CD4-positive, alpha-beta T cell treated with Interleukin-4 for 4 hours (primary cell): Measurements from ENCODE around the gene FGA.
A peak's percentile ranks its signal among the peaks of the same experiment; 100 is the strongest.

Source experiments
- DNase-seq: peaks from one replicate; pipeline ENCODE4 v3.0.0-alpha.2; 2020

FGA gene

DNA sequence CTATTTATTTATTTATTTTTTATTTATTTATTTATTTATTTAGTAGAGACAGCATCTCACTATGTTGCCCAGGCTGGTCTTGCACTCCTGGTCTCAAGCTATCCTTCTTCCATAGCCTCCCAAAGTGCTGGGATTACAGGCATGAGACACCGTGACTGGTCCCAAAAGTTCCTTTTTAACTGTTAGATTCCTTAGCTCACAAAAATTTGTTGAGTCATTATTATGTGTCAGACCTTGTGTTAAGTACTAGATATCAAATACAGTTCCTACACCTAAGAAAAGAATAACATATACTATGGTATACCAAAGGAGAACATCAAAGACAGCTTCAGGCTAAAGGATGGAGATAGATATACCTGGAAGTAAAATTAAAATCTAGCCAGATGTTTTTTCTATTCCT is 11.6 kb downstream of the FGA start:
- no peak for DNase-seq

DNA sequence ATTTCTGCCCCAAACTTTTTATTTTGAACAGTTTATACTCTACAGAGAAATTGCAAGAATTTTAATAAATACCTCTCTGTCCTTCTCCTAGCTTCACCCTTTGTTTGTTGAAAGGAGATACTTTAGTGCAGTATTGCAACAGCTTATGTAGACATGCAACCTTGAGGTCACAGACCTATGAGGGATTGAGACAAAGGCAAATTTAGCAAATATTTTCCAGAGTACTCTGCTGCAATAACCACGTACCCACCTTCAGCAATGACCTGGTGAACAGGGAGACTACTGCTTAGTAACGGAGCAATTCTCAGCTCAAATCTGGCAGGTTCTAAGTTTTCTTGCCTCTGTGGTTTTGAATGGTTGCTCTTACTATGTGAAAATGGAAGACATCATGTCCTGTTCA is 13.2 kb downstream of the FGA start:
- no peak for DNase-seq

DNA sequence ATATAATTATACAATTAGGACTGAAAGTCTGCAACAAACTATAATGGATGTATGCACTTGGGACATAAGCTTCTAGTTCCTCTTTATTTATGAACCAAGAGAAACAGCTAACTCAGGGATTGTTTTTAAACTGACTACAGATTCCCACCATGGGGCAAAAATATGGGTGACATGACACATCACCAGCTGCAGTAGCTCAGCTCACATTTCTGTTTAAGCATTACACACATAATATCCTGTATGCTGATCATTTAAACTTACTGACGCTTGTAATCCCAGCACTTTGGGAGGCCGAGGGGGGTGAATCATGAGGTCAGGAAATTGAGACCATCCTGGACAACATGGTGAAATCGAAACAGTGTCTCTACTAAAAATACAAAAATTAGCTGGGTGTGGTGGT is 16.2 kb downstream of the FGA start:
- DNase-seq: no peak

DNA sequence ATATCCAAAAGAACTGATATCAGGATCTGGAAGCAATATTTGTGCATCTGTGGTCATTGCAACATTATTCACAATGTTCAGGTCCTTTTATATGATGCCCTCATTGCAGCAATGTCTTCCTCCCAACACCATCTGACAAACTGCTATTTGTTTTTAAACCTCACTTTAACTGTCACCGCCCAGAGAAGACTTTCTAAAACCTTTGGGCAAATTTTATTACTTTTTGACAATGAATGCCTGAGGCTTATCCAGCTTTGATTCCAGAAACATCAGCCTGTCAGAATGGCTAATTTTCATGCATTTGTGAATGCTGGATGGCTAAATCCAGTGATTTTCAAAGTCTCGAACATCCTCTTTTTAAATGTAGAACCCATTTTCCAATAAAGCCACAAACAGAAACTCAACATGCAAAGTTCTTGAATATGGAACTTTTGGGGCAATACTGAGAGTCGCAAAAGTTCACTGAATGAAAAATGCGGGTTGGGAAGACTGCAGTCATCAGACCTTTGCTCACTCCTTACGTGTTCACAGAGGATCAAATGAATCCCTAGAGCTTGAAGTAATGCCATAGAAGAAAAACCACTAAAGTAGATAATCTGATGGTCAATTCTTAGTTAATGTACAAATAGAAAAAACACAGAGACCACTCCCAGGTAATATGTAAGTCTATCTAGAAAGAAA is 17.2 kb downstream of the FGA start:
- no peak for DNase-seq

DNA sequence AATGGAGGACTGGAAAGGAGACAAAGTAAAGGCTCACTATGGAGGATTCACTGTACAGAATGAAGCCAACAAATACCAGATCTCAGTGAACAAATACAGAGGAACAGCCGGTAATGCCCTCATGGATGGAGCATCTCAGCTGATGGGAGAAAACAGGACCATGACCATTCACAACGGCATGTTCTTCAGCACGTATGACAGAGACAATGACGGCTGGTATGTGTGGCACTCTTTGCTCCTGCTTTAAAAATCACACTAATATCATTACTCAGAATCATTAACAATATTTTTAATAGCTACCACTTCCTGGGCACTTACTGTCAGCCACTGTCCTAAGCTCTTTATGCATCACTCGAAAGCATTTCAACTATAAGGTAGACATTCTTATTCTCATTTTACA is 21.0 kb downstream of the FGA start:
- DNase-seq: no peak

DNA sequence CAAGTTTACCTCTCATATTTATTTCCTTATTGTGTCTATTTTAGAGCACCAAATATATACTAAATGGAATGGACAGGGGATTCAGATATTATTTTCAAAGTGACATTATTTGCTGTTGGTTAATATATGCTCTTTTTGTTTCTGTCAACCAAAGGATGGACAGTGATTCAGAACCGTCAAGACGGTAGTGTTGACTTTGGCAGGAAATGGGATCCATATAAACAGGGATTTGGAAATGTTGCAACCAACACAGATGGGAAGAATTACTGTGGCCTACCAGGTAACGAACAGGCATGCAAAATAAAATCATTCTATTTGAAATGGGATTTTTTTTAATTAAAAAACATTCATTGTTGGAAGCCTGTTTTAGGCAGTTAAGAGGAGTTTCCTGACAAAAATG is 21.5 kb downstream of the FGA start:
- no peak for DNase-seq

DNA sequence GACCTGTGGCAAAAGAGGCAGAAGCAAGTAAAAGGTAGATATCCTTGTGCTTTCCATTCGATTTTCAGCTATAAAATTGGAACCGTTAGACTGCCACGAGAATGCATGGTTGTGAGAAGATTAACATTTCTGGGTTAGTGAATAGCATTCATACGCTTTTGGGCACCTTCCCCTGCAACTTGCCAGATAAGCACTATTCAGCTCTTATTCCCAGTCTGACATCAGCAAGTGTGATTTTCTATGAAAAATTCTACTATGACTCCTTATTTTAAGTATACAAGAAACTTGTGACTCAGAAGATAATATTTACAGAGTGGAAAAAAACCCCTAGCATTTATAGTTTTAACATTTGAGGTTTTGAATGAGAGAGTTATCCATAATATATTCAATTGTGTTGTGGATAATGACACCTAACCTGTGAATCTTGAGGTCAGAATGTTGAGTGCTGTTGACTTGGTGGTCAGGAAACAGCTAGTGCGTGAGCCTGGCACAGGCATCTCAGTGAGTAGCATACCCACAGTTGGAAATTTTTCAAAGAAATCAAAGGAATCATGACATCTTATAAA is 23.8 kb downstream of the FGA start:
- DNase-seq: no peak

DNA sequence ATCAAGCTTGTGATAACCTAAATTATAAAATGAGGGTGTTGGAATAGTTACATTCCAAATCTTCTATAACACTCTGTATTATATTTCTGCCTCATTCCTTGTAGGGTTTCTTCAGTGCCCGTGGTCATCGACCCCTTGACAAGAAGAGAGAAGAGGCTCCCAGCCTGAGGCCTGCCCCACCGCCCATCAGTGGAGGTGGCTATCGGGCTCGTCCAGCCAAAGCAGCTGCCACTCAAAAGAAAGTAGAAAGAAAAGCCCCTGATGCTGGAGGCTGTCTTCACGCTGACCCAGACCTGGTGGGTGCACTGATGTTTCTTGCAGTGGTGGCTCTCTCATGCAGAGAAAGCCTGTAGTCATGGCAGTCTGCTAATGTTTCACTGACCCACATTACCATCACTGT is 24.8 kb downstream of the FGA start:
- DNase-seq: no peak

DNA sequence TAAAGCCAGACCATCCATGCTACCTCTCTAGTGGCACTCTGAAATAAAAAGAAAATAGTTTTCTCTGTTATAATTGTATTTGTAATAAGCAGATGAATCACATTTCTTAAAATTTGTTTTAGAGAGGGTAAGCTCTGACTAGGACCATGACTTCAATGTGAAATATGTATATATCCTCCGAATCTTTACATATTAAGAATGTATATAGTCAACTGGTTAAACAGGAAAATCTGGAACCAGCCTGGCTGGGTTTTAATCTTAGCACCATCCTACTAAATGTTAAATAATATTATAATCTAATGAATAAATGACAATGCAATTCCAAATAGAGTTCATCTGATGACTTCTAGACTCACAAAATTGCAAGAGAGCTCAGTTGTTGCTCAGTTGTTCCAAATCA is 26.2 kb downstream of the FGA start:
- DNase-seq: no peak

DNA sequence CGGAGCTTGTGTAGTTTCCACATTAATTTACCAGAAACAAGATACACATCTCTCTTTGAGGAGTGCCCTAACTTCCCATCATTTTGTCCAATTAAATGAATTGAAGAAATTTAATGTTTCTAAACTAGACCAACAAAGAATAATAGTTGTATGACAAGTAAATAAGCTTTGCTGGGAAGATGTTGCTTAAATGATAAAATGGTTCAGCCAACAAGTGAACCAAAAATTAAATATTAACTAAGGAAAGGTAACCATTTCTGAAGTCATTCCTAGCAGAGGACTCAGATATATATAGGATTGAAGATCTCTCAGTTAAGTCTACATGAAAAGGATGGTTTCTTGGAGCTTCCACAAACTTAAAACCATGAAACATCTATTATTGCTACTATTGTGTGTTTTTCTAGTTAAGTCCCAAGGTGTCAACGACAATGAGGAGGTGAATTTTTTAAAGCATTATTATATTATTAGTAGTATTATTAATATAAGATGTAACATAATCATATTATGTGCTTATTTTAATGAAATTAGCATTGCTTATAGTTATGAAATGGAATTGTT is 27.8 kb downstream of the FGA start, which contains the start of gene FGB:
Gene FGB, plus strand, starts transcription at position 315 of the 558 bp plus-strand sequence. Its CDS starts 8 bp downstream, at position 323.
- no peak for DNase-seq

DNA sequence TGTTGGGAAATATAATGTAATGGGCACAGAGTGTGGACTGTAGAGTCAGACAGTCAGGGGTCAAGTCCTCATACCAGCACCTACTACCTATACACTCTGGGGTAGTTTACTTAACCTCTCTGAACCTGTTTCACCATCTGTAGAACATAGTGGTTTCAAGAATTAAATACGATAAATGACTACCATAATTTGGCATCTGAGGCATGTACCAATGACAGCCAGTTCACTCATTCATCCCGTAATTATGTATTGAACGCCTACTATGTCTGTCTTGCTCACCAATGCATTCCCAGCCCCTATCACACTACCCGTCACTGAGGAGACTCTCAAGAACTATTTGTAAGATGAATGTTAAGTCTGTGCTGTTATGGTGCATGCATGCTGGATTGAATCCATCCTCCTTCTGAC is 29.7 kb downstream of the FGA start:
- no peak for DNase-seq

DNA sequence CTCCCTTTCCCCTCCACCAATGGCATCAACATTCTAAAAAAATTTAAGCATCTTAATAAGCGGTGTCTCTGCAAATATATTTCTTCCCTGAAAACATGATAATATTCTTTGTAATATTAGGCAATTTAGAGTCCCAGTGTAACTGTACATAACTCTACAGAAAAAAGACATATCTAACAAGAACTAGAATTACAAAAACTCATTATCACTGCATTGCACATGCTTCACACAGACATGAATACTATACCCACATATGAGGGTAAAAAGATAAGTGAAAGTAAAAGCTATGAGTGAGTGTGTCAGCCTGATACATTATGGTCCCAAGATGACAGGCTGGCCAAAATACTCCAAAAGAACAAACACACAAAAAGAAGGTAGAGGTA is 30.1 kb downstream of the FGA start:
- DNase-seq: no peak

DNA sequence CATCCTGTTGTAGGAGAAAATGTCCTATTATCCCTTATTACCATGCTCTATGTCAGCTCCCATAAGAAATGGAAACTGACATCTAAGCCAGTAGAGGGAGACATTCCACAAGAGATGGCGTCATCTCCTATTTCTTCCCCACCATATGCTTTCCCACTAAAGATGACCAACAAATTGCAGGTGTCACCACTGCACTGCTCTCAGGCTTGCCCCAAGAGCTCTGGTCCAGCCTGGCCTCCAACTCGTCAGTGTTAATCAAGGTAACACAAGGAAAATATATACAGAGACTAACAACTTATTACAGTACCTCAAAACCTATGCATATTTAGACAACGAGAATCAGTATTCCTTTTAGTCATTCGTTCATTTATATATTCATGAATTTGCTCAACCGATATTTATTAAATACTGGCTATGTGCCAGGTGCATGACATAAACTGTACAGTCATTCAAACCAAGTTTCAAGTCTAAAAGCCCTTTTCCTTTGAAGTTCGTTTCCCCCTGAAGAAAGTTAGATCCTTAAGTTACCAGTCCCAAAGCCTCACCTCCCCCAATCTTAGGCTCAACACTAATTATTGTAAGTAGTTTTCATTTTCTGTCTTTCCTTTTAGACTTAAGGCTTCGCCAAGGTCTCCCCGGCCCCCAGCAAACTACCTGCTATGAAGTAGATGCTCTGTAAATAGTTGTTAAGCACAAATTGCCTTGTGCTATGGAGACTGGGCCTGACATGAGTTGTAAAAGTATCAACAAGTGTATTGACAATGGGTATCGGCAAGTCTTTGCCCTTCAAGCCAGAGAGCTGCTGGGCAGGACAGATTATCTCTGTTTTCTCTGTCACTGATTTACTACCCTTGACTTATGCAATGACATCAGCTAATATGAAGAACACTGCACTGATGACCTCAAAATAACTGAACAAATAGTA is 30.8 kb downstream of the FGA start:
- DNase-seq: peak; percentile 12

DNA sequence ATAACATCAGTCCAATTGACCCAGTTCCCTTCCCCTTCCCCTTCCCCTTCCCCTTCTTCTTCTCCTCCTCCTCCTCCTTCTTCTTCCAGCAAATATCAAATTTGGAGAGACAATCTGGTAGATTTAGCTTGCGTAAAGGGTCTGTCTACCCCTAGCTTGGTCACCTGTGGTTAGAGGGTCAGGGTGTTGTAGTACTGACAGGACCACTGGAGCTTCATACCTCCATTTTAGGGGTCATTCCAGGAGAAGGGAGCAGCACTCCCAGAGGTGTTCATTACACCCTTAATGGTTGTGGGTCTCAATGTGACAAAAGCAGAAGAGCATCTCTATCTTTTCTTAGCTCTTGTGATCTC is 31.4 kb downstream of the FGA start:
- DNase-seq: no peak

DNA sequence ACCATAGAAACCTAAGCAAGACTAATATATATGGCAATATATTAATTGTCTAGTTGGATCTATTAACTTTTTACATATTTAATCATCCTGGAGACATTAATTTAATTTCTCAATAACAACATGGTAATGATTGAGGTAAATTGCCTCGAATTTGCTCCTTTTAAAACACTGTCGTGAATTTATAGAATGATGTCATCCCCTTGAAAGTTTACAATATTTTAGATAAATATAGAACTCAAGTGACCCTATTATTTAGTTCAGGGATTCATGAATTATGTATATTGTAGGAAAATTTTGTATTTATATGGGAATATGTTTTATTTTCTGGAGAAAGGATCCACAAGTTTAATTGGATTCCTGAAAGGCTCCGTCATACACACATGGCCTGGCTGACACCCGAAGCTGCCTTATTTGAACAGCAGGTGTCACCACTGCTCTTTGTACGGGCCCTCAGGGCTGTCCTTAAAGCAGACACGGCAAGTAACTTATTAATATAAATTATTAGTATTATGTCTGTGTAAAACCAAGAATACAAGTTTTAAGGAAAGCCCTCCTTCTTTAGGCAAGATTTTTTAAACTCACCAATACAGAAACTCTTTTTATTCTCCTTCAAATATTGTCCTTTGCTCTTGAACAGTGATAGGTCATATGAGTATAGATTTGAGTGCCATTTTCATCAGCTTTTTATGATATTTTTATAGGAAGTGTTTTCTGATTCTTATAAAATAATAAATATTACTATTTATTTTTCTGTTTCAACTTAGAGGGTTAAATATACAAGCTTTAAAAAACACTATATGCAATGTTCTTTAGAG is 38.5 kb downstream of the FGA start:
- peak; percentile 79 for DNase-seq

DNA sequence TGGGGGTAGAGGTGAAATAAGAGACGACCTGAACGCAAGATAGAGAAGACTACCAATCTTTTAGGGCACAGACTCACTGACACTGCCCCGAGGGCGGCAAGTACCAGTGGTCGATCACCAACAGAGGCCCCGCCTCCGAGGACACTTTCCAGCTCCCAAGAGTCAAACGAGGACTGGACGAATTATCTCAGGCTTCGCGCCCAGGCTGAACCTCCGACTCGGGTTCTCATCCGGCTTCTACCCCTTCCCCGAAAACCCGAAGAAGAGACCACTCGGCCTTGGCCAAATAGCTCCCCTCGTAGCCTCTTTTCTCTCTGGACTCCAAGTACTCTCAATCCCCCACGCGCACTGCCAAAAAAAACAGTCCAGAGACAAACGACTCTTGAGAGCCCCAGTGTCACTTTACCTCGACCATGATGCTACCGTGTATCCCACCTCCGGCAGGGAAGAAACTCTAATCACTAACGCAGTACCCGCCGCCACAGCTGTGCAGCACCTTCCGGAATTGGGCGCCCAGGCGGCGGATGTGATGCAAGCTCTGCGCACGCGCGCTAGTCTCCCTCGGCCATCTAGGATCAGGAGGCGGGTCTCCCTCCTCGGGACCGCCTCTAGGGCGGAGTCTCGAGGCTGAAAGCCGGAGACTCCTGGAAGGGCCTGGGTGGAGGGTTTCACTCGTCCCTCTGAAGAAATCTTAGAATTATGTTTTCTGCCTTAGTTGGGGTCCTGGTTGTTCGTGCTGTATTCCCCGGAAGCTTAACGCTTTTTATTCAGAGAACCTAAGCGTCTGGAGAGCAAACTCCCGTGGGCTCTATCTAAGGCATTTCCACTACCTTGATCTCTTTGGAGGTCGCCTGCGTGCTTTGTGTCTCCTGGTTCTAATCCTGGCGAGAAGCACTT is 40.4 kb downstream of the FGA start, which contains the start of gene PLRG1:
Gene PLRG1, minus strand, starts transcription at position 507 of the 897 bp plus-strand sequence. Its CDS starts 92 bp downstream, at position 415.
- peak; percentile 95 for DNase-seq

DNA sequence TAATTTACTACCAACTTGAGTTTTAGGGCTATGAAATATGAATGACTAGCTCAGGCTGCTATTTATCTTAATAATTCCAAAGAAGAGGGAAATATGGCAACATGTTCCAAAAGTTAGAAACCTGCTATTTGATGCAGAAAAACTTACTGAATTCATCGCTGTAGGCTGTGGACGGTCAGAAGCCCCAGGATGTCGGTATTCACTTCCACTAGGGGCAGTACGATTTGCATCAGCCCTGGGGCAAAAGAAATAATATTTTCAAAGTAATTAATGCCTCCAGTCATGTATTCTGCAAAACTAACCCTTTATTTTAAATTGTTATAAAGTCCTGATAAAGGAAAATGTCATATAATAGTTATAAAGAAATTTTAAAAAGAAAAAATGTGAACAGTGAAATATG is 44.9 kb downstream of the FGA start:
- DNase-seq: no peak

DNA sequence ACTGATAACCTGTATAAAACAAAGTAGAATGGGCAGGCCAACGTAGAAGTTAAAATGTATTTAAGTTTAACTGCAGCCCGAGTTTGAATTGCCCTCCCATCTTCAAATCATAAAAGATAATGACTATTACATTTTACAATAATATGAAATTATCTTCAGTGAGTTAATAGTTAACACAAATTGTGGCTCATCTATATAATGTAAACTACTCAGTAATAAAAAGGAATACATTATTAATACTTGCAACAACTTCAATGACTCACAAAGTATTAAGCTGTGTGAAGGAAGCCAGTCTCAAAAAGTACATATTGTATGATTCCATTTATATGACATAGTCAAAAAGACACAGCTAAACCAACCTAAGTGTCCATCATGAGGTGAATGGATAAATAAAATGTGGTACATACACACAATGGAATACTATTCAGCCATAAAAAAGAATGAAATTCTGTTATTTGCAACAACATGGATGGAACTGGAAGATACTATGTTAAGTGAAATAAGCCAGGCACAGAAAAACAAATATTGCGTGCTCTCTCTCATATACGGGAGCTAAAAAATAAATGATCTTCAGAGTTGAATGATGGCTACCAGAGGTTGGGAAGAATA is 48.2 kb downstream of the FGA start:
- DNase-seq: no peak
